Measurements from ENCODE around the gene ARL6IP4.

The ARL6IP4 gene

GRCh38 chr12:122958198-122958888, 22.1 kb upstream of the ARL6IP4 start:
- no peak for DNase-seq (ENCODE audit: low spot score)

DNA sequence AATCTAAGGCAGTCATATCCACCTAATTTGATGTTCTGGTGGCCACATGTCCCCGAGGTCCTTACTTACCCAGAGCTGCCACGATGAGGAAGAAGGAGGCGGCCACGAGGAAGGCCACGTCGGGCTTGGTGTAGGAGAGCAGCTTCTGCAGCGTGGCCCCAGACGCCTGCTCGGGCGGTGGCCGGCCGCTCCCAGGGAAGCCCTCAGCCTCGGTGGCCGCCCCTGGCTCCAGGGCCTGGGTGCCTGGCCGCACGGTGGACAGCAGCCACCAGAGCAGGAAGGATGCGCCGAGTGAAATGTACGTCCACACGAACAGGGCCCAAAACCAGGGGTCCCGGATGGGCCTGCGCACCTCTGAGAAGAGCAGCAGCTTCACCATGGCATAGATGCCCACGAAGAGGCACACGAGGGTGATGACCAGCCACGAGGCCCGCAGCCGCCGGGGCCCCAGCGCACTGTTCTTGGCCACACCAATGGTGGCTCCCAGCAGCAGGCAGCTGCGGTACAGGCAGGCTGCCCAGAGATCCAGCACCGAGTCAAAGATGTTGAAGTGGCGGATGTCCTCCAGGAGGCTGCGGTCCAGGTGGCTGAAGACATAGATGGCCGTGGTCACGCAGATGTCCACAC, 20.8 kb upstream of the ARL6IP4 start:
- DNase-seq (ENCODE audit: low spot score), result no peak

DNA sequence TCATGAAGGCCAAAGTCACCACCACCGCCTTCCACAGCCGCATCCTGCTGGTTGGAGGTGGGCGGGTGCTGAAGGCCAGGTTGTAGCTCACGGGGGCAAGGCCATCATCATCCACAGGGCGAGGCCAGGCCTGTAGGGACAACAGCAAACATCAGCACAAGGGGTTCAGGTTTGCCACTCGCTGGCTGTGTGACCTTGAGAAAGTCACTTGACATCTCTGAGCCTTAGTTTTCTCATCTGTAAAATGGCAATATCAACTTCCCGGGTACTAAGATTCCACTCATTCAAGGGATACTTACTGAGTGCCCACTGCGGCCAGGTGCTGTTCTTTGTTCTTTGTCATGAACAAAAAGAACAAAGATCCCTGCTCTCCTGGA, 20.3 kb upstream of the ARL6IP4 start:
- no peak for DNase-seq (ENCODE audit: low spot score)

- no peak for DNase-seq (ENCODE audit: low spot score)
These were observed 18.8 kb upstream of the ARL6IP4 start for GRCh38 chr12:122961531-122962329.

DNA sequence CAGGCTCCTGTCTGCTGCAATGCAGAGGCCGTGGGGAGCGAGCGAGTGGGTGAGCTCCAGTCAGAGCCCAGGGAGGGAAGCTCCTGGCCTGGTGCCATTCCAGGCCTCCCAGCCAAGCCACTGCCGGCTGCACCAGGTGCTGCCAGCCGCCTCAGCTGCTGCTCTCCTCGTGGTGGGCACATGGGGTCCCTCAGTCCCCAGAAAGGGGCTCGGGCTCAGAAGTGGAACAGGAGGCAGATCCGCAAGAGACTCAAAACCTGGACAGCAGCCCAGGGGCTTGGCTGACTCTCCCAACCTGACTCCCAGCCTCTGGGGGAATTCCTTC, 16.6 kb upstream of the ARL6IP4 start:
- DNase-seq (ENCODE audit: low spot score), result no peak

DNA sequence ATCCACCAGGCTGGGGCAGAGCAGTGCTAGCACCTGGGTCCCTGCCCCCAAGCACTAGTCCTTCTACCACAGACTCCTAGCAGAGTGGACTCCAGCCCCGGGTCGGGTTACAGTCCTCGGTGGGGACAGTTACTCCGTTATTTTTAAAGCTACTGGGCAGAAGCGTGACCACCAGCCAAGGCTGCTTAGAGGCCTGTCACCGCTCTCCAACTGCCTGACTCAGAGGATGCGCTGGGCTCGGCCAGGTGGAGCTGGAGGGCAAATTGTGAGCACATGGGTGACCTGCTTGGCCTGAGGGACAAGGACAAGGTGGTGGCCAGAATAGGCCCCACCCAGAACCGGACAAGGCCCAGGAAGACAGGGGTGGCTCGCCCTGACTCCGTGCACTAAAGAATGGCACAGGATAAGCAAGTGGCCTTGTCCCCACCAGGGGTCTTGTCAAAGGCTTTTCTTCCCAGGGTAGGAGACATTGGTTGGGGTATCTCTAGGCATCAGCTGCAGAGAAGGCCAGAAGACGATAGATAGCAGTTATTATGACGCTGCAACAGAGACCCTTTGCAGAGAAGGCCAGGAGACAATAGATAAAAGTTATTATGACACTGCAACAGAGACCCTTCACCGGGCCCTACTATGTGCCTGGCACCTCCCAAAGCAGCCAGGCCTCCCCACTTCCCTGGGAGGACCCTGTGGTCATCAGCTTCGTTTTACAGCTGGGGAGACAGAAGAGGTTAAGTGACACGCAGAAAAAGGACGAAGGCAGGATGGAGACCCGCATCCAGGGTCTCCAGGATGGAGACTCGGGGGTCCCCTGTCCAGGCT, 15.8 kb upstream of the ARL6IP4 start:
- no peak for DNase-seq (ENCODE audit: low spot score)

GRCh38 chr12:122965321-122965751, 15.1 kb upstream of the ARL6IP4 start:
- DNase-seq (ENCODE audit: low spot score), result no peak

- peak; percentile 91 for DNase-seq (ENCODE audit: low spot score)
These were observed 14.4 kb upstream of the ARL6IP4 start, which contains the start of gene ABCB9 for GRCh38 chr12:122965851-122966742. Gene ABCB9, minus strand, starts transcription at chr12:122966463. Its CDS starts 6,228 bp downstream, at chr12:122960235.

- DNase-seq (ENCODE audit: low spot score), result no peak
These were observed 13.5 kb upstream of the ARL6IP4 start for GRCh38 chr12:122966743-122967550.

- no peak for DNase-seq (ENCODE audit: low spot score)
These were observed 12.4 kb upstream of the ARL6IP4 start for GRCh38 chr12:122968104-122968503.

DNA sequence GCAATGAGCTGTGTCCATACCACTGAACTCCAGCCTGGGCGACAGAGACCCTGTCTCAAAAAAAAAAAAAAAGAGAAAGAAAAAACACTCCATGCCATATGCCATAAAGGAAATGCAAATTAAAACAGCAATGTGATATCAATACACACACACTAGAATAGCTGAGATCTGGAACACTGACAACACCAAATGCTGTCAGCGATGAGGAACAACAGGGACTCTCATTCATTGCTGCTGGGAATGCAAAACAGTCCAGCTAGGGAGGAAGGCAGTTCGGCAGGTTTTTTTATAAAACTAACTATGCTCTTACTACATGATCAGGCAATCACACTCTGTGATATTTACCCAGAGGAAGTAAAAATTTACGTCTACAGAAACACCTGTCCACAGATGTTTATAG, 10.8 kb upstream of the ARL6IP4 start:
- DNase-seq (ENCODE audit: low spot score), result no peak

- peak; percentile 98 for DNase-seq (ENCODE audit: low spot score)
These were observed 6.1 kb upstream of the ARL6IP4 start for GRCh38 chr12:122974274-122974891.

DNA sequence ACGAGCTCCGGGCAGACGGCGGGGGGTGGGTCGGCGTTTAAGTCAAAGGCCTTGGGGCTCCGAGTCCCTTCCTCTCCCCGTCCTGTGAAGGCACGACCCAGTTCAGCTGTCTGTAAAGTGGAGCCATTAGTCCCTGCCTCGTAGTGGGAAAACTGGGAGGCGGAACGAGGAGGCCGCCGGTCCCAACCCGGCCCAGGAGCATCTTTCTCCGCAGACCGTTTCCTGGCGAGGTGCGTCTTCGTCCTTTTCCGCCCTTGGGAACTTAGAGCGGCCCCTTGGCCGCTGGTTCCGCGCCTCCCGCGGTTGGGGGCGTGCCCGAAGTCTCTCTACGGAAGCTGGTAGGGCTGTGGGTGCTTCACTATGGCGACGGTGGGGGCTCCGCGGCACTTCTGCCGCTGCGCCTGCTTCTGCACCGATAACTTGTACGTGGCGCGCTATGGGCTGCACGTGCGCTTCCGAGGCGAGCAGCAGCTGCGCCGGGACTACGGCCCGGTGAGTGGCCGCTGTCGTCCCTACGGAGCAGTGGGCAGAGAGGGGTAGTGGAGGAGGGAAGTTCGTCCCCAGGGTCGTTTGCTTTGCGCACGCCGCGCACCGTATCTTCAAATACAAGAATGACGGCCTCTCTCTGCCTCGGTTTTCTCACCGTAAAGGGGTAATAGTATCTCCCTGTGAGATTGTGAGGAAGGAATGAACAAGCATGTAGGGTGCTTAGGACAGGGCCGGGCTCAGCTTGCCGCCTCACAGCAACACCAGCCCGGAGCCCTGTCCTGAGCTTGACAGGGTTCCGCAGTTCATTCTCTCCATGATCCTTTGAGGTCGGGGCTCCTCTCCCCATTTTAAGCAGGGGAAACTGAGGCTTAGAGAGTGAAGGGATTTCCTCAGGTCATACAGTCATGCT, 5.3 kb upstream of the ARL6IP4 start, which contains the start of gene OGFOD2:
Gene OGFOD2 (plus strand): TSS at position 353 of the 898 bp plus-strand sequence. CDS start 8 bp downstream, at position 361.
- peak; percentile 89 for DNase-seq (ENCODE audit: low spot score)

- DNase-seq (ENCODE audit: low spot score), result no peak
These were observed 4.5 kb upstream of the ARL6IP4 start for GRCh38 chr12:122975790-122976647.

- no peak for DNase-seq (ENCODE audit: low spot score)
These were observed 3.9 kb upstream of the ARL6IP4 start for GRCh38 chr12:122976648-122976975.

GRCh38 chr12:122977153-122977552, 3.3 kb upstream of the ARL6IP4 start:
- DNase-seq (ENCODE audit: low spot score), result no peak

- DNase-seq (ENCODE audit: low spot score), result no peak
These were observed 2.7 kb upstream of the ARL6IP4 start for GRCh38 chr12:122977655-122978392.
